Activated T-helper 17 cell treated with anti-CD3 and anti-CD28 coated beads, Interleukin-2, amount 50 U/mL, for 72 hours (primary cell): ENCODE data around the gene COTL1. TPM values are rescaled to one million over a fixed set of nuclear protein-coding genes. Genes with fewer than 3 reads are reported as not detected.

ENCODE experiments used
- ATAC-seq: fragments of 150-1000 bp; cut with Tn5 transposase; replicated peaks from 2 replicates; pipeline ENCODE4 v1.10.0; 2021; ENCODE audit warnings: mild to moderate bottlenecking, moderate library complexity
- H3K27ac Mint-ChIP-seq: one replicate; pipeline ENCODE4 v1.8.0; 2022; ENCODE audit warnings: mixed read lengths
- H3K27me3 Mint-ChIP-seq: one replicate; pipeline ENCODE4 v1.8.0; 2022; ENCODE audit warnings: mixed read lengths
- H3K36me3 Mint-ChIP-seq: one replicate; pipeline ENCODE4 v1.8.0; 2022; ENCODE audit warnings: low read depth, mild to moderate bottlenecking, mixed read lengths
- H3K4me1 Mint-ChIP-seq: one replicate; pipeline ENCODE4 v1.8.0; 2022; ENCODE audit warnings: mixed read lengths
- H3K4me3 Mint-ChIP-seq: one replicate; pipeline ENCODE4 v1.8.0; 2022; ENCODE audit warnings: mild to moderate bottlenecking, mixed read lengths
- H3K9me3 Mint-ChIP-seq: one replicate; pipeline ENCODE4 v1.8.0; 2022; ENCODE audit warnings: mixed read lengths
- total RNA-seq, 2 donors: library from RNA; stranded (reverse); gene quantifications; one replicate each; pipeline ENCODE4 v1.2.3, GENCODE V29; 2022

Gene COTL1
- total RNA-seq, 2 donors from 2014 or later, result 250 to 505 TPM

DNA sequence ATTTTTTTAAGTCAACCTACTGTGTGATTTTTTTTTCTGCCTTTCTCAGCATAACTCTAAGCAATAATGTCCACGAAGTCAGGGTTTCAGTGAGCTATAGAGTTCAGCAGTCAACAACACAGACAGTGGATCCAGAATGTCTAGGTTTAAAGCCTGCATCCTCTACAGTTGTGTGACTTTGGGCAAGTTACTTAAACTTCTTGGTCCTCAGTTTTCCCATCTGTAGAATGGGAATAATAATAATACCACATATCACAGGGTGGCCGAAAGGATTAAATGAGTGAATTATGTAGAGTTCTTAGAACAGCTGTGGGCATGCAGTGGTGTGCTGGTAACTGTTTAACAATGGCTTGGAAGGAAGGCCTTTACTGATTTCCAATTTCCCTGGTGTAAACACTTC lies 74.6 kb downstream of the COTL1 start:
- Mint-ChIP-seq H3K4me3 (no peak overlapping the region), H3K27me3 (no peaks in the 10 kb centered on the region), H3K27ac (no peak overlapping the region), H3K4me1 (peaks cover 17% of the 10 kb centered on the region), H3K36me3 (peaks cover 10% of the 10 kb centered on the region), H3K9me3 (no peaks in the 10 kb centered on the region)
- ATAC-seq, result no peak

- Mint-ChIP-seq H3K9me3 (no peaks in the 10 kb centered on the region), H3K4me1 (peaks cover 17% of the 10 kb centered on the region), H3K36me3 (peaks cover 6% of the 10 kb centered on the region), H3K27ac (no peak overlapping the region), H3K4me3 (no peak overlapping the region), H3K27me3 (no peaks in the 10 kb centered on the region)
- ATAC-seq, result no peak
Measured at GRCh38 chr16:84541999-84542817, 75.7 kb downstream of the COTL1 start.

DNA sequence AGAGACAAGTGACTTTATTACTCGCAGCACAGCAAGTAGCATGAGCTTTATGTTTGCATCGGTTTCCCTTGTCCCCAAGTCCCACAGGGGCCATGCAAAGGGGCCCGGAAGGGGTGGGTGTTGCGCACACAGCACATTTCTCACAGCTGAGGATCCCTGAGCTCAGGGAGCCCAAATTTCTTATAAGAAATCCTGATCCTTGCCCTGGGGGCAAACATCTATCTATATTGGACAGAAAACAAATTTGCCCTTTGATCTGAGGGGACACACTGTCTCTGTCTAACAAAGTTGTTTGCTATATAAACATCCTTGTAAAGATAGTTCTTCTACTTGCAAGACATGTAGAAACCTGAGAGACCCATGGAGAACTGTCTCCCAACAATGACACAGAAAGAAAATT lies 77.7 kb downstream of the COTL1 start:
- H3K36me3 Mint-ChIP-seq, result no peaks in the 10 kb centered on the region
- no peak overlapping the region for H3K4me3 Mint-ChIP-seq
- no peak overlapping the region for H3K27ac Mint-ChIP-seq
- H3K4me1 Mint-ChIP-seq, result peaks cover 7% of the 10 kb centered on the region
- ATAC-seq, result no peak
- no peaks in the 10 kb centered on the region for H3K9me3 Mint-ChIP-seq
- no peaks in the 10 kb centered on the region for H3K27me3 Mint-ChIP-seq

GRCh38 chr16:84538222-84538840 lies 79.5 kb downstream of the COTL1 start:
- Mint-ChIP-seq H3K4me1 (no peaks in the 10 kb centered on the region), H3K36me3 (no peaks in the 10 kb centered on the region), H3K27me3 (no peaks in the 10 kb centered on the region), H3K4me3 (no peak overlapping the region), H3K9me3 (no peaks in the 10 kb centered on the region), H3K27ac (no peak overlapping the region)
- no peak for ATAC-seq

GRCh38 chr16:84537491-84538151 lies 80.3 kb downstream of the COTL1 start:
- Mint-ChIP-seq H3K4me1 (peaks cover 5% of the 10 kb centered on the region), H3K4me3 (no peak overlapping the region), H3K36me3 (no peaks in the 10 kb centered on the region), H3K9me3 (no peaks in the 10 kb centered on the region), H3K27ac (no peak overlapping the region), H3K27me3 (no peaks in the 10 kb centered on the region)
- no peak for ATAC-seq

DNA sequence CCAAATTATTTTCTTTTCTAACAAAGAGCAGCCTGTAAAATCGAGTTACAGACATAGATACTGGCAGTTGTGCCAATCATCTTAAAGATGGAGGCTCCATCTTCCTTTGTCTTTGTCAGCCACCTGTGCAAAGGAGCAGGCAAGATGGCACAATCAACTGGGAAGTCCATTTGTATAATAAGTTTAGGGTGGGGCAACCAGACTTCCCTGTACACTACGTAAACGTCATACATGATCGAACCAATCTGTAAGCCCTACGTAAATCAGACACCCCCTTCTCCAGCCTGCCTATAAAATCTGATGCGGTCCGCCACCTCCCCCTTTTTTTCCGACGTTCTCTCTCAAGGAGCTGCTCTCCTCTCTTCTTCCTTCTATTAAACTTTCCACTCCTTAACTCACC lies 82.0 kb downstream of the COTL1 start:
- Mint-ChIP-seq H3K36me3 (no peaks in the 10 kb centered on the region), H3K27me3 (no peaks in the 10 kb centered on the region), H3K4me1 (peaks cover 11% of the 10 kb centered on the region), H3K4me3 (no peak overlapping the region), H3K9me3 (no peaks in the 10 kb centered on the region), H3K27ac (no peak overlapping the region)
- ATAC-seq, result no peak

DNA sequence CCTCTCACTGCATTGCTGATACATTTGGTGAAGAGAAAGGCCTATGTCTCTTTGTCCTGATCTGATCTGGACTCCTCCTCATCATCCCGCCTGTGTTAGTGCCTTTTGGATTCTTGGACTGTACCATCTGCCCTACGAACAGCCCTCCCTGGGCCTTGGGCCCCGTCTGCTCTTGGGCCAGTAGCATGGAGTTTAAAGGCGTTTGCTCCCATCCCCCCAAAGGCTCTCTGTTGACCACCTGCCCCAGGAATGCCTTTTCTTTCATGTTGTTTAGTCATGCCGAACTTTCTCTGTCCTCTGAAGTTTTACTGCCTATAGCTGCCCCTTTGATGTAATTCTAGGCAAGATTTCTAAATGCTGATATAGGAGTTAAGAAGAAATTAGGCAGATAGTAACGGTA lies 82.5 kb downstream of the COTL1 start:
- H3K4me3 Mint-ChIP-seq, result no peak overlapping the region
- no peaks in the 10 kb centered on the region for H3K9me3 Mint-ChIP-seq
- ATAC-seq, result no peak

DNA sequence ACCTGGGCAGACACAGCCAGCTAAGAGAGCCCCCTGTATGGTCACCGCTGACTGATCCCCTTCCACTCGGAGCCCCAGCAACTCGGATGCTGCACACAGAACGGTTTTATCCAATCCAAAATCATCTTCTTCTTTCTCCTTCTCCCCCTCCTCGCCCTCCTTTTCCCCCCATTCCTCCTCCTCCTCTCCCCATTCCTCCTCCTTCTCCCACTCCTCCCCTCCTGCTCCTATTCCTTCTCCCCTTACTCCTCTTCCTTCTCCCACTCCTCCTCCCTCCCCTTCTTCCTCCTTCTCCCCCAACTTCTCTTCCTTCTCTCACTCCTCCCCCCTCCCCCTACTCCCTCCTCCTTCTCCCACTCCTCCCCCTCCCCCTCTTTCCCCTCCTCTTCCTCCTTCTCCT lies 83.1 kb downstream of the COTL1 start:
- Mint-ChIP-seq H3K4me1 (peaks cover 11% of the 10 kb centered on the region), H3K27me3 (no peaks in the 10 kb centered on the region), H3K9me3 (no peaks in the 10 kb centered on the region), H3K4me3 (no peak overlapping the region), H3K36me3 (no peaks in the 10 kb centered on the region), H3K27ac (no peak overlapping the region)
- ATAC-seq, result no peak

More for the DNA sequence above, 82.5 kb downstream of the COTL1 start:
- H3K27ac Mint-ChIP-seq, result no peak overlapping the region
- no peaks in the 10 kb centered on the region for H3K27me3 Mint-ChIP-seq
- H3K36me3 Mint-ChIP-seq, result no peaks in the 10 kb centered on the region
- H3K4me1 Mint-ChIP-seq, result peaks cover 11% of the 10 kb centered on the region

DNA sequence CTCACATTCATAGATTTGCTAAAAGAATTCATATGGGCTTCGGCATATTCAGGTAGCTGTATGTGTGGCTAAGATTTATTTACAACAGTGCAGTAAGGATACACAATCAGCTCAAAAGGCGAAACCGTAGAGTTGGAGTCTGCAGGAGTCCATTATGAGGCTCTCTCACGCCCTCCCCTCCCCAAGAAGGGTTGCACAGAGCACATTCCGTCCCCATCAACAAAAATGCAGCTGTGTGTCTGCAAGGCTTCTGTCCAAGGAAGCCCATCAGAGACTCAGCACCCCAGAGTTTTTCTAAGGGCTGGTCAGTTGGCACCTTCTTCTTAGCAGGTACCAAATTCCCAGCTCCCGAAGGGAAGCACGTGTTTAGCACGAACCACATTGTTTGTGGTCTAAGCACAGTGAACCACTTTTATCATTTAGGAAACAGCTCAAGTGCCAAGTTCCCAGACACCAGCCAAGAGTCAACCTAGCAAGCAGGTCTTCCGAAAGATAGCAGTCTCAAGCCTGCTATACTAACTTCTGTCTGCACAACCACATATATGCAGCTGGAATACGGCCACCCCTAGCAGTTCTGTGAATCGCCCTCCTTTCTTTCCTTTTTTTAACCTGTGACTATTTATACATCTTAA lies 84.9 kb downstream of the COTL1 start:
- Mint-ChIP-seq H3K36me3 (no peaks in the 10 kb centered on the region), H3K27ac (peak overlapping the region; percentile 14), H3K27me3 (no peaks in the 10 kb centered on the region), H3K9me3 (peaks cover 5% of the 10 kb centered on the region), H3K4me1 (peaks cover 11% of the 10 kb centered on the region), H3K4me3 (peak overlapping the region; percentile 37)
- ATAC-seq, result no peak

DNA sequence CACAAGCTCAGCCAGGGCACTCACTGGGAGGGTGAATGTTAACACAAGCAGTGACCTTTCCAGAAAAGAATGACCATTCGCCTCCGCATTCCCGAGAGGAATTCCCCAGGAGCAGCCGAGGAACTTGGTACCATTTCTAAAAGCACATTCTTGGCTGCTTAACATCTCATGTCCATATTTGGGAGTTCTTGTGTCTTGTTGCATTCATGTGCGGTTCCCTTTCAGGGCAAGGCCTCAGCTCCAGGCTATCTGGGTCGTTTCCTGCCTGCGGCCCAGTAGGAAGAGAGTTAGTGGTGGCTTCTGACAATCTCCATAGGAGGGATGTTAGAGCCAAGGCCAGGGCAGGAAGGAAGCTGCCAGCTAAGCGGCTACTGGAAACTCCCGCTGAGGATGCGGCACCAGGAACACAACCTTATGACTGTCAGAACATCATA lies 85.6 kb downstream of the COTL1 start:
- Mint-ChIP-seq H3K36me3 (no peaks in the 10 kb centered on the region), H3K27me3 (no peaks in the 10 kb centered on the region), H3K27ac (peak overlapping the region; percentile 14), H3K4me1 (peaks cover 12% of the 10 kb centered on the region), H3K4me3 (peak overlapping the region; percentile 37), H3K9me3 (peaks cover 5% of the 10 kb centered on the region)
- peak; percentile 74 for ATAC-seq

DNA sequence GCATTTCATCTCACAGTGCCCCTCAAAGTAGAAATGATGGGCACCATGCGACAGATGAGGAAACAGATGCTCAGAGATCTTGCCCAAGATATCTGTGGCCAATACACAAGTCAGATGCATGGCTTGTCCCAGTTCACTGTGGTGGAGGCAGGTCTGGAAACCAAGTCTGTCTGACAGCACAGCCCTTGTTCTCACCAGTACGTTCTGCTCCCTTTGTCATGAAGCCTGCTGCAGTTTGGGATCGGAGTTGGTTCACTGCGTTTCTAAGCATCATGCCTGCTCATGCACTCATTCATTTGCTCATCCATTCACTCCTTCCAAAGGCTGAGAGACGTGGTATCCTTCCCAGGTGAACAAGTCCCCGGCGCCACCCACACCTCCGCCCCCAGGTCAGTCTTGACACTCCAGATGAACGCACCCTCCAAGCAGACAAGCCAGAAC lies 86.2 kb downstream of the COTL1 start:
- Mint-ChIP-seq H3K4me3 (no peak overlapping the region), H3K9me3 (peaks cover 5% of the 10 kb centered on the region), H3K36me3 (no peaks in the 10 kb centered on the region), H3K27me3 (no peaks in the 10 kb centered on the region), H3K4me1 (peaks cover 16% of the 10 kb centered on the region), H3K27ac (no peak overlapping the region)
- ATAC-seq, result no peak

GRCh38 chr16:84530590-84530989 lies 87.3 kb downstream of the COTL1 start:
- no peaks in the 10 kb centered on the region for H3K36me3 Mint-ChIP-seq
- ATAC-seq, result no peak
- no peak overlapping the region for H3K27ac Mint-ChIP-seq
- H3K4me3 Mint-ChIP-seq, result no peak overlapping the region
- peaks cover 16% of the 10 kb centered on the region for H3K4me1 Mint-ChIP-seq
- H3K9me3 Mint-ChIP-seq, result peaks cover 5% of the 10 kb centered on the region
- H3K27me3 Mint-ChIP-seq, result no peaks in the 10 kb centered on the region

- H3K9me3 Mint-ChIP-seq, result peaks cover 5% of the 10 kb centered on the region
- H3K27me3 Mint-ChIP-seq, result no peaks in the 10 kb centered on the region
- H3K27ac Mint-ChIP-seq, result peak overlapping the region; percentile 25
- ATAC-seq, result no peak
- no peaks in the 10 kb centered on the region for H3K36me3 Mint-ChIP-seq
- peaks cover 16% of the 10 kb centered on the region for H3K4me1 Mint-ChIP-seq
- no peak overlapping the region for H3K4me3 Mint-ChIP-seq
Measured at GRCh38 chr16:84529607-84530006, 88.3 kb downstream of the COTL1 start.

- Mint-ChIP-seq H3K27ac (no peak overlapping the region), H3K9me3 (peaks cover 5% of the 10 kb centered on the region), H3K36me3 (no peaks in the 10 kb centered on the region), H3K27me3 (no peaks in the 10 kb centered on the region), H3K4me1 (peaks cover 16% of the 10 kb centered on the region), H3K4me3 (no peak overlapping the region)
- no peak for ATAC-seq
Measured at GRCh38 chr16:84528322-84528721, 89.6 kb downstream of the COTL1 start.
